Liver (tissue), 3 donors: ENCODE results near the gene DUSP7.

ENCODE experiments used
- CTCF ChIP-seq: fragments of 150-350 bp; IDR thresholded peaks from 2 replicates; pipeline ENCODE4 v1.5.1; 2017; ENCODE audit warnings: improper control_type of control experiment, low read depth, low read length; ENCODE audit not compliant: missing input control
- GABPA ChIP-seq, 2 donors: IDR thresholded peaks in 1 of 2; conservative IDR thresholded peaks in 1 of 2; 2 replicates each; pipeline ENCODE4 v1.6.1; 2016; ENCODE audit warnings: antibody characterized with exemption in 2 of 2, mild to moderate bottlenecking in 1 of 2, moderate library complexity in 1 of 2
- JUND ChIP-seq, 2 donors: IDR thresholded peaks; 2 replicates each; pipeline ENCODE4 v1.6.1; 2016; ENCODE audit warnings: antibody characterized with exemption in 2 of 2
- NR2F2 ChIP-seq: IDR thresholded peaks from 2 replicates; pipeline ENCODE4 v1.6.1; 2016; ENCODE audit warnings: antibody characterized with exemption
- REST ChIP-seq: IDR thresholded peaks from 2 replicates; pipeline ENCODE4 v1.6.1; 2016; ENCODE audit warnings: antibody characterized with exemption, mild to moderate bottlenecking
- RXRA ChIP-seq, 2 donors: IDR thresholded peaks; 2 replicates each; pipeline ENCODE4 v1.6.1; 2017 to 2018; ENCODE audit warnings: antibody characterized with exemption in 2 of 2, mild to moderate bottlenecking in 1 of 2
- SP1 ChIP-seq: IDR thresholded peaks from 2 replicates; pipeline ENCODE4 v1.6.1; 2018; ENCODE audit warnings: antibody characterized with exemption, mild to moderate bottlenecking
- YY1 ChIP-seq: IDR thresholded peaks from 2 replicates; pipeline ENCODE4 v1.6.1; 2016; ENCODE audit warnings: antibody characterized with exemption, mild to moderate bottlenecking
- donor health status: healthy.
- donor health status: healthy.

- TF ChIP-seq GABPA (IDR thresholded peaks at IDR 0.05 in 1 of 2, conservative IDR thresholded peaks at IDR 0.05 in 1 of 2): no peak
- TF ChIP-seq CTCF: no peak
- TF ChIP-seq NR2F2: no peak
- TF ChIP-seq YY1: no peak
- no peak for TF ChIP-seq REST
- TF ChIP-seq JUND (IDR thresholded peaks at IDR 0.05): no peak
- TF ChIP-seq SP1: no peak
- no peak for TF ChIP-seq RXRA (IDR thresholded peaks at IDR 0.05)
Measured at GRCh38 chr3:52083556-52084087, 27.3 kb upstream of the DUSP7 start.
